ENCODE results near the gene SYNCRIP.

DNA sequence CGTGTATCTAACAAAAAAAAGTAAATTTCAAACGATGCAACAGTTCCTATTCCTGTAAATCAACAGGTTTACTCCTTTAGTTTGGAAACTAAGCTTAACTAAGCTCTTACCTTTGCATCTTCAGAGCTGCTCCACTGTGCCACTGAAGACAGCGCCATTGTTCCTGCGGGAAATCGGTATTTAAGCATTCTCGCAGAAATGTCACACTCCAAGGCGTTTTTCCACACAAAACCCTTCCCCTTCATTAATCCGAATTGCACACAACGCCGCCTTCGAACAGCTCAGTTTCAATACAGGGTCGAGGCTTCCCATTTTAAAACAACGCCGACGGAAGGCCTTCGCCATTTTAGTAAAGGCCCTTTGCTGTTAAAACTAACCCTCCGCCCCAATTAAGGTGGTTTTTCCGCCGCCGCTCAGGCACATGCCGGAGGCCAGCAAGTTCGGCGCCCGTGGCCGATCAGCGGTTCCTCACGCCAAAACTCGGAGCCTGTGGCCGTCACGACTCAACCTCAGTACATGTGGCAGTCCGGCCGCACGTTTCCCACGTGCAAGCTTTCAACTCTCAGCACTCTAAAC is 35.4 kb upstream of the SYNCRIP start:
- no peak for TF ChIP-seq ZNF274 (IDR thresholded peaks at IDR 0.05; ENCODE audit: low read depth, low read length)
- no peak for TF ChIP-seq YY1 (IDR thresholded peaks at IDR 0.05; ENCODE audit: insufficient read depth, insufficient read length)

Measured in NT2/D1 (cell line).